T-cell (primary cell): ENCODE results near the gene WASHC4. TPM values are rescaled to one million over a fixed set of nuclear protein-coding genes. Genes with fewer than 3 reads are reported as not detected.
A peak's percentile ranks its signal among the peaks of the same experiment; 100 is the strongest.
"Not testable (repeated sequence)": the region's sequence is repeated elsewhere in the genome, so short reads cannot be mapped to it uniquely, and the experiment has no call there.

Source experiments
- ATAC-seq, 4 experiments: fragments of 200-7000 bp in 3 of 4; fragments of 150-1000 bp in 1 of 4; cut with Tn5 transposase; replicated peaks in 1 of 4; 1 replicate in 3 of 4; 2 replicates in 1 of 4; pipeline ENCODE4 v1.10.0; 2021; ENCODE audit warnings: moderate library complexity in 3 of 4, mild to moderate bottlenecking in 2 of 4, moderate number of reproducible peaks in 1 of 4
- CTCF ChIA-PET, 2 donors: fragments of 300-600 bp; sonication (Branson Sonifier 250); formaldehyde crosslinking; loops; one replicate each; lab custom pipeline; 2022; ENCODE audit warnings: antibody characterized with exemption in 2 of 2; lab: Charles Lee
- POLR2A ChIA-PET, 2 donors: fragments of 300-600 bp; sonication (Branson Sonifier 250); formaldehyde crosslinking; loops; one replicate each; lab custom pipeline; 2022; ENCODE audit warnings: antibody characterized with exemption in 2 of 2; lab: Charles Lee
- DNase-seq, 35 experiments: peaks; one replicate each; pipeline versions ENCODE4 v3.0.0 to v3.0.0-alpha.2; 2013 to 2023
- H3K27ac ChIP-seq: one replicate; pipeline ENCODE4 v1.5.1; 2013; ENCODE audit warnings: low read length
- H3K27me3 ChIP-seq, 2 experiments: replicated peaks in 1 of 2; 1 replicate in 1 of 2; 2 replicates in 1 of 2; pipeline versions ENCODE4 v1.6.1 to v1.7.0; 2013; ENCODE audit warnings: low read length in 1 of 2, mixed read lengths in 1 of 2; ENCODE audit not compliant: control insufficient read depth in 2 of 2, insufficient read depth in 2 of 2; ENCODE audit errors: extremely low read depth in 1 of 2
- H3K36me3 ChIP-seq, 2 donors: 1 replicate in 1 of 2; 2 replicates in 1 of 2; pipeline versions ENCODE4 v1.6.1 to v1.7.0; 2013; ENCODE audit warnings: low read length in 1 of 2; ENCODE audit not compliant: control insufficient read depth in 2 of 2, insufficient read depth in 1 of 2; ENCODE audit errors: extremely low read depth in 1 of 2
- H3K4me1 ChIP-seq, 2 experiments: 1 replicate in 1 of 2; 2 replicates in 1 of 2; pipeline versions ENCODE4 v1.6.1 to v1.7.0; 2013; ENCODE audit warnings: low read length in 2 of 2, mixed read lengths in 1 of 2; ENCODE audit not compliant: insufficient read depth in 2 of 2, control insufficient read depth in 1 of 2; ENCODE audit errors: extremely low read depth in 1 of 2
- H3K4me3 ChIP-seq, 2 donors: 1 replicate in 1 of 2; 2 replicates in 1 of 2; pipeline versions ENCODE4 v1.5.1 to v1.7.0; 2013; ENCODE audit warnings: mild to moderate bottlenecking in 2 of 2, low read length in 1 of 2, moderate library complexity in 1 of 2; ENCODE audit not compliant: control insufficient read depth in 1 of 2; ENCODE audit errors: extremely low read depth in 1 of 2
- H3K9me3 ChIP-seq: 2 replicates; pipeline ENCODE4 v1.7.0; 2013
- H3K27ac Mint-ChIP-seq, 2 donors: one replicate each; pipeline ENCODE4 v1.8.0; 2020 to 2021; ENCODE audit warnings: mild to moderate bottlenecking in 2 of 2, mixed read lengths in 2 of 2
- H3K27me3 Mint-ChIP-seq, 2 donors: one replicate each; pipeline ENCODE4 v1.8.0; 2021 to 2022; ENCODE audit warnings: mixed read lengths in 2 of 2
- H3K36me3 Mint-ChIP-seq: one replicate; pipeline ENCODE4 v1.8.0; 2021; ENCODE audit warnings: mixed read lengths
- H3K4me1 Mint-ChIP-seq, 3 donors: one replicate each; pipeline ENCODE4 v1.8.0; 2020 to 2022; ENCODE audit warnings: mixed read lengths in 3 of 3, mild to moderate bottlenecking in 1 of 3
- H3K4me3 Mint-ChIP-seq, 3 donors: one replicate each; pipeline ENCODE4 v1.8.0; 2020 to 2022; ENCODE audit warnings: mild to moderate bottlenecking in 3 of 3, mixed read lengths in 3 of 3, moderate library complexity in 3 of 3
- H3K9me3 Mint-ChIP-seq, 3 donors: one replicate each; pipeline ENCODE4 v1.8.0; 2020 to 2022; ENCODE audit warnings: mixed read lengths in 3 of 3
- WGBS: methylation state at CpG from one replicate; pipeline ENCODE4 v1.1.5; 2013; ENCODE audit warnings: missing lambda C conversion rate; ENCODE audit not compliant: insufficient coverage; 5-methylcytosine and 5-hydroxymethylcytosine counted together
- total RNA-seq, 35 experiments: library from RNA in 6 of 35; stranded (reverse) in 6 of 35; fragments of 120-200 nt in 1 of 35; gene quantifications; one replicate each; pipeline versions ENCODE4 v1.2.1 to v1.2.4 and lab custom pipeline; 2013 to 2026

WASHC4 gene
- total RNA-seq, 5 donors from 2014 or later (not counting 1 experiment from before 2014, with no cell fraction given) = 41.4 to 62.2 (median 49.0) TPM

DNA sequence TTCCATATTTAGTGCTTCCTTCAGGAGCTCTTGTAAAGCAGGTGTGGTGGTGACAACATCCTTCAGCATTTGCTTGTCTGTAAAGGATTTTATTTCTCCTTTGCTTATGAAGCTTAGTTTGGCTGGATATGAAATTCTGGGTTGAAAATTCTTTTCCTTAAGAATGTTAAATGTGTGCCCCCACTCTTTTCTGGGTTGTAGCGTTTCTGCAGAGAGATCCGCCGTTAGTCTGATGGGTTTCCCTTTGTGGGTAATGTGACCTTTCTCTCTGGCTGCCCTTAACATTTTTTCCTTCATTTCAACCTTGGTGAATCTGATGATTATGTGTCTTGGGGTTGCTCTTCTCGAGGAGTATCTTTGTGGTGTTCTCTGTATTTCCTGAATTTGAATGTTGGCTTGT, 75.9 kb downstream of the WASHC4 start:
- H3K4me3 ChIP-seq, H3K4me1 ChIP-seq, CTCF ChIA-PET, DNase-seq, H3K27me3 ChIP-seq, POLR2A ChIA-PET, H3K4me3 Mint-ChIP-seq, H3K27me3 Mint-ChIP-seq, H3K9me3 ChIP-seq, H3K27ac Mint-ChIP-seq, ATAC-seq, H3K27ac ChIP-seq: not testable (repeated sequence)
- Mint-ChIP-seq H3K4me1 (peaks cover 9 to 13% (median 12%) of the 10 kb centered on the region in 3 donors), H3K36me3 (peaks cover 85% of the 10 kb centered on the region), H3K9me3 (peaks cover 5 to 16% (median 10%) of the 10 kb centered on the region in 3 donors)
- WGBS = no CpG with 5 or more reads among the region's 4 CpGs
- peaks cover 10 to 31% of the 10 kb centered on the region in 2 donors for H3K36me3 ChIP-seq

GRCh38 chr12:105183976-105184375, 76.4 kb downstream of the WASHC4 start:
- H3K4me3 Mint-ChIP-seq, H3K4me1 ChIP-seq, DNase-seq, H3K27ac Mint-ChIP-seq, POLR2A ChIA-PET, H3K4me3 ChIP-seq, H3K27ac ChIP-seq, H3K27me3 ChIP-seq, ATAC-seq, H3K27me3 Mint-ChIP-seq, H3K9me3 ChIP-seq, CTCF ChIA-PET: not testable (repeated sequence)
- peaks cover 10 to 36% of the 10 kb centered on the region in 2 donors for H3K36me3 ChIP-seq
- Mint-ChIP-seq H3K4me1 (peaks cover 9 to 13% (median 12%) of the 10 kb centered on the region in 3 donors), H3K36me3 (peaks cover 88% of the 10 kb centered on the region), H3K9me3 (peaks cover 5 to 16% (median 10%) of the 10 kb centered on the region in 3 donors)
- no CpG with 5 or more reads among the region's 5 CpGs for WGBS

- H3K36me3 ChIP-seq = peaks cover 35 to 74% of the 10 kb centered on the region in 2 donors
Measured at GRCh38 chr12:105189293-105189692, 81.8 kb downstream of the WASHC4 start.

DNA sequence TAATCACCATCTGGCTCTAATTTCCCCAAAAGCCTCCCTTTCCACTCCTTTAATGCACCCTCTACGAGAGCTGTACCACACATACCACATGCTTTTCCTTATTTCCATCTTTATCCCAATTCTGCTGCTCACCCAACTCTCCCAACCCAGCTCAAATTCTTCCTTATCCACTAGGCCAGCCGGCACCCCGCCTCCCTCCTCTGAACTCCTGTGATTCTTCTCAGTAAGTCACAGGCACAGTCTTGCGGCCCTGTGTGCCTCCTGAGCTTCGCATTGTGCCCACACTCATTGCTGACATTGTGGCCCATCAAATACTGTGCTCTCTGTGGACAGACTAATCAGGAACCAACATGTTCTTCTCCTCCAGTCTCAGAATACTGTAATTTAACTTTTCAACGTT, 83.0 kb downstream of the WASHC4 start:
- CTCF ChIA-PET = no interaction called here
- no peak overlapping the region for H3K27ac ChIP-seq
- DNase-seq (no peak), ATAC-seq (no peak)
- no peaks in the 10 kb centered on the region for H3K4me1 ChIP-seq
- H3K36me3 Mint-ChIP-seq = peaks cover 70% of the 10 kb centered on the region
- no peaks in the 10 kb centered on the region for H3K27me3 Mint-ChIP-seq
- POLR2A ChIA-PET = interaction anchor here in 1 of 2 donors (0.7 kb wide), 1 partner anchor 831 kb away, joined by 3 read pairs; no protein-coding TSS in a partner anchor
- H3K4me3 ChIP-seq = no peak overlapping the region
- H3K9me3 Mint-ChIP-seq = no peaks in the 10 kb centered on the region
- no peak overlapping the region for H3K4me3 Mint-ChIP-seq
- H3K36me3 ChIP-seq = peaks cover 24 to 73% of the 10 kb centered on the region in 2 donors
- H3K27me3 ChIP-seq = no peaks in the 10 kb centered on the region
- H3K4me1 Mint-ChIP-seq = no peaks in the 10 kb centered on the region
- no peaks in the 10 kb centered on the region for H3K9me3 ChIP-seq
- WGBS = 97% methylated on average over 6 of the region's 6 CpGs
- H3K27ac Mint-ChIP-seq = peak overlapping the region in 1 of 2 donors; percentile 11

More at GRCh38 chr12:105189293-105189692, 81.8 kb downstream of the WASHC4 start:
- WGBS = no CpG with 5 or more reads among the region's 6 CpGs
- no peak overlapping the region for H3K27ac ChIP-seq
- CTCF ChIA-PET = interaction anchor here in 1 of 2 donors (0.5 kb wide), 1 partner anchor 989 kb away, joined by 4 read pairs; no protein-coding TSS in a partner anchor
- Mint-ChIP-seq H3K27me3 (no peaks in the 10 kb centered on the region), H3K36me3 (peaks cover 78% of the 10 kb centered on the region), H3K4me1 (no peaks in the 10 kb centered on the region), H3K27ac (no peak overlapping the region), H3K4me3 (no peak overlapping the region), H3K9me3 (no peaks in the 10 kb centered on the region)
- no peak for DNase-seq
- no peak for ATAC-seq
- H3K4me1 ChIP-seq = no peaks in the 10 kb centered on the region
- no peaks in the 10 kb centered on the region for H3K9me3 ChIP-seq
- no peak overlapping the region for H3K4me3 ChIP-seq
- H3K27me3 ChIP-seq = no peaks in the 10 kb centered on the region
- POLR2A ChIA-PET = no interaction called here

GRCh38 chr12:105192624-105193225, 85.2 kb downstream of the WASHC4 start:
- no peak for DNase-seq
- Mint-ChIP-seq H3K4me3 (no peak overlapping the region), H3K36me3 (peaks cover 65% of the 10 kb centered on the region), H3K27ac (no peak overlapping the region), H3K27me3 (no peaks in the 10 kb centered on the region), H3K4me1 (no peaks in the 10 kb centered on the region), H3K9me3 (no peaks in the 10 kb centered on the region)
- CTCF ChIA-PET = no interaction called here
- Histone ChIP-seq H3K4me1 (no peaks in the 10 kb centered on the region), H3K36me3 (peaks cover 24 to 71% of the 10 kb centered on the region in 2 donors), H3K27me3 (no peaks in the 10 kb centered on the region), H3K9me3 (no peaks in the 10 kb centered on the region), H3K4me3 (no peak overlapping the region), H3K27ac (no peak overlapping the region)
- POLR2A ChIA-PET = no interaction called here
- ATAC-seq = no peak
- WGBS = no CpG with 5 or more reads among the region's 1 CpG

GRCh38 chr12:105194947-105195346, 87.4 kb downstream of the WASHC4 start:
- H3K27me3 Mint-ChIP-seq = no peaks in the 10 kb centered on the region

More at GRCh38 chr12:105194947-105195346, 87.4 kb downstream of the WASHC4 start:
- no peaks in the 10 kb centered on the region for H3K4me1 ChIP-seq
- CTCF ChIA-PET = no interaction called here
- no peak for DNase-seq
- no peak overlapping the region for H3K4me3 ChIP-seq
- peaks cover 17 to 68% of the 10 kb centered on the region in 2 donors for H3K36me3 ChIP-seq
- peaks cover 53% of the 10 kb centered on the region for H3K36me3 Mint-ChIP-seq
- no peaks in the 10 kb centered on the region for H3K27me3 ChIP-seq
- H3K27ac Mint-ChIP-seq = no peak overlapping the region
- no peaks in the 10 kb centered on the region for H3K4me1 Mint-ChIP-seq
- 94% methylated on average over 2 of the region's 6 CpGs for WGBS
- H3K9me3 ChIP-seq = no peaks in the 10 kb centered on the region
- no peak for ATAC-seq
- H3K4me3 Mint-ChIP-seq = no peak overlapping the region
- POLR2A ChIA-PET = no interaction called here
- H3K9me3 Mint-ChIP-seq = no peaks in the 10 kb centered on the region
- H3K27ac ChIP-seq = no peak overlapping the region
